ENCODE results near the gene KRTAP26-1.

The KRTAP26-1 gene

DNA sequence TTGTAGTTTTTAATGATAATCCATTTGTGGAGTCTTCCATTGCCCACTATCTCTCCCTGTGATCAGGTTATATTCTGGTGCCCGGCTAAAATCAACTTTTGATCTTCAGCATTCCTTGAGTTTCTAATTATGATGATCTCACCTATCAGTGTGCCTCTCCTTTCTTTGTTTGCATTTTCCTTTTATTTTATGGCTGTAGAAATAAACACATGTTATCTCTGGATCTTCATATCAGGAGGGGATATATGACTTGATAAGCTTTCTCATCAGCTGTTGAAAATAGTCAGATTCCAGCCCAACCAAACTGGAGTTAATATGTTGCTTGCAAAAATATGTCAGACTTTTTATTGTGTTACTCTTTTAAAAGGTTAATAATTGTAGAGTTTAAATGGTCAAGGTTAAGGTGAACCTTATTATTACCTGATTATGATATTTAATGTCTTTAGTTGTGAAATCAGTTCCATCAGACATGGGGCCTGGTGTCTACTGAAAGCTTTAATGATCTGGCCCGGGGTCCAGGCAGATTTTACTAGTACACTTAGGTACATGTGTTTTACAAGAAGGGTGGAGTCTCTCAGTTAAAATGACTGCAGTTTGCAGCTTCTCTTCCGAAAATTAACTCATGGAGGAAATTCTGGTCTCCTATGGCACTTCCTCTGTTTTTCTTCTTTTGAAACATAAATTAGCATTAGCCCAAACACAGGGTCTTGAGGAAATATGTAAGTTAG lies 50.1 kb downstream of the KRTAP26-1 start:
- no peak for DNase-seq

Measured in activated CD4-positive, alpha-beta T cell treated with anti-CD3 and anti-CD28 coated beads, Interleukin-2, amount 50 U/mL, for 1 hour (primary cell).